ENCODE results near the gene STIL. TPM values are rescaled to one million over a fixed set of nuclear protein-coding genes. Genes with fewer than 3 reads are reported as not detected.
A peak's percentile ranks its signal among the peaks of the same experiment; 100 is the strongest.

Gene STIL
- total and polyA plus RNA-seq, 2 of the 13 experiments (the other 11 are each of a cell fraction or from before 2014, with no cell fraction given): 13.7 to 18.6 TPM

DNA sequence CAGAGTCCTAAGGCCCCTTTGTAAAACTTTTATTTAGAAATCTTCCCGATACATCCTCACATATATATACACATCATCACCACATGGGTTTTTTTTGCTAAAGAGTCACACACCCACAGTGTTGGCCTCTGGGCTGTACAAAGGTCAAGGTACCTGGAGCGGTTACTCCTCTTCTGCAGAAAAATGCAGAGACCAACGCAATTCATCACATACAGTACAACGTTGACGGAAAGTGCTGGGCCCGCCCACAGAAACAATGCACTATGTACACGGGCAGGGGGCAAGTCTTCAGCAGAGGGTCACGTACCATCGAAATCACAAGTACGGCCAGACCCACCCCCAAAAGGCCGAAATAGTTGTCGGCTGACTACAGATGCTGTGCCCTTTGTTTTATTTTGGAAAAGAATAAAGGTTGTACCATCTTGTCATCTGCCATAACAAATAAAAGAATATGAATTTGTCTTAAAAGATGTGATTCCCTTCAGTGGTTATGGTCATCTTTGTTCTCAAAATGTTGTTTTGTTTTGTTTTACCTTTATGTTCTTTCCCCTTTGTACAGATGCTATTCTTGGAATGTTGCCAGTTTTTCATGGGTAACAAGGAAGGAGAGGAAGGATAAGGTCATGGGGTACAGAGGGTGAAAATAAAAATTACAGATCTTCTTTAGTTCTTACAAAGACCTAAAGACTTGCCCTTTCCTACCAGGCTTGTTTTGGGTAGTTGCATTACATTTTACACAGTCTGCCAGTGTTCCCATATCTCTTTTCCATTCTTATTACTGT lies 97.5 kb downstream of the STIL start (continued):
- TF ChIP-seq, protein P1, sequence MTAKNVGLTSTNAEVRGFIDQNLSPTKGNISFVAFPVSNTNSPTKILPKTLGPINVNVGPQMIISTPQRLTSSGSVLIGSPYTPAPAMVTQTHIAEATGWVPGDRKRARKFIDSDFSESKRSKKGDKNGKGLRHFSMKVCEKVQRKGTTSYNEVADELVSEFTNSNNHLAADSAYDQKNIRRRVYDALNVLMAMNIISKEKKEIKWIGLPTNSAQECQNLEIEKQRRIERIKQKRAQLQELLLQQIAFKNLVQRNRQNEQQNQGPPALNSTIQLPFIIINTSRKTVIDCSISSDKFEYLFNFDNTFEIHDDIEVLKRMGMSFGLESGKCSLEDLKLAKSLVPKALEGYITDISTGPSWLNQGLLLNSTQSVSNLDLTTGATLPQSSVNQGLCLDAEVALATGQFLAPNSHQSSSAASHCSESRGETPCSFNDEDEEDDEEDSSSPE (CRISPR knock-in tag; IDR thresholded peaks at IDR 0.05): no peak
- TF ChIP-seq CEBPG (CRISPR knock-in tag; IDR thresholded peaks at IDR 0.05) (peak; percentile 36; the same call in 1 of the 2 replicates), ZNF839 (CRISPR knock-in tag; IDR thresholded peaks at IDR 0.05; ENCODE audit: borderline replicate concordance) (no peak), ZNF558 (CRISPR knock-in tag; IDR thresholded peaks at IDR 0.05; ENCODE audit: borderline replicate concordance) (no peak), ZNF460 (CRISPR knock-in tag; IDR thresholded peaks at IDR 0.05; ENCODE audit: borderline replicate concordance) (no peak), CREM (IDR thresholded peaks at IDR 0.05) (peak; percentile 39; the same call in 1 of the 2 replicates), CREM (CRISPR knock-in tag; IDR thresholded peaks at IDR 0.05) (no peak), ZMYM3 (CRISPR knock-in tag; IDR thresholded peaks at IDR 0.05) (no peak), ZNF253 (CRISPR knock-in tag; IDR thresholded peaks at IDR 0.05; ENCODE audit: borderline replicate concordance) (no peak), ZNF816 (CRISPR knock-in tag; IDR thresholded peaks at IDR 0.05; ENCODE audit: borderline replicate concordance) (no peak), NFRKB (IDR thresholded peaks at IDR 0.05) (no peak), ZNF567 (CRISPR knock-in tag; IDR thresholded peaks at IDR 0.05; ENCODE audit: borderline replicate concordance) (no peak), ZFY (CRISPR knock-in tag; IDR thresholded peaks at IDR 0.05) (no peak), ZNF670 (CRISPR knock-in tag; IDR thresholded peaks at IDR 0.05; ENCODE audit: borderline replicate concordance) (no peak), IRF2 (CRISPR knock-in tag; IDR thresholded peaks at IDR 0.05) (0 out of 2 replicates have a peak, but pooled peaks have one; percentile 48), ISL2 (CRISPR knock-in tag; IDR thresholded peaks at IDR 0.05) (no peak), ZNF251 (CRISPR knock-in tag; IDR thresholded peaks at IDR 0.05) (no peak), CCAR2 (optimal IDR thresholded peaks at IDR 0.05; ENCODE audit: low read depth, low read length) (no peak), KLF9 (CRISPR knock-in tag; IDR thresholded peaks at IDR 0.05; ENCODE audit: low read depth) (no peak), RFX5 (IDR thresholded peaks at IDR 0.05; ENCODE audit: low read depth, low read length) (no peak), ZBTB3 (CRISPR knock-in tag; IDR thresholded peaks at IDR 0.05; ENCODE audit: borderline replicate concordance, low read depth) (no peak), KDM6A (CRISPR knock-in tag; IDR thresholded peaks at IDR 0.05; ENCODE audit: low read depth) (peak; percentile 57; the same call in 1 of the 2 replicates), FIP1L1 (IDR thresholded peaks at IDR 0.05; ENCODE audit: borderline replicate concordance, insufficient read depth, low read depth, low read length) (no peak), HOXA3 (CRISPR knock-in tag; IDR thresholded peaks at IDR 0.05) (peak; percentile 63; the same call in 1 of the 2 replicates)
- TF ChIP-seq, protein P2, sequence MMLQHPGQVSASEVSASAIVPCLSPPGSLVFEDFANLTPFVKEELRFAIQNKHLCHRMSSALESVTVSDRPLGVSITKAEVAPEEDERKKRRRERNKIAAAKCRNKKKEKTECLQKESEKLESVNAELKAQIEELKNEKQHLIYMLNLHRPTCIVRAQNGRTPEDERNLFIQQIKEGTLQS (CRISPR knock-in tag; IDR thresholded peaks at IDR 0.05): no peak
- TF ChIP-seq, protein P3, sequence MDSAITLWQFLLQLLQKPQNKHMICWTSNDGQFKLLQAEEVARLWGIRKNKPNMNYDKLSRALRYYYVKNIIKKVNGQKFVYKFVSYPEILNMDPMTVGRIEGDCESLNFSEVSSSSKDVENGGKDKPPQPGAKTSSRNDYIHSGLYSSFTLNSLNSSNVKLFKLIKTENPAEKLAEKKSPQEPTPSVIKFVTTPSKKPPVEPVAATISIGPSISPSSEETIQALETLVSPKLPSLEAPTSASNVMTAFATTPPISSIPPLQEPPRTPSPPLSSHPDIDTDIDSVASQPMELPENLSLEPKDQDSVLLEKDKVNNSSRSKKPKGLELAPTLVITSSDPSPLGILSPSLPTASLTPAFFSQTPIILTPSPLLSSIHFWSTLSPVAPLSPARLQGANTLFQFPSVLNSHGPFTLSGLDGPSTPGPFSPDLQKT (CRISPR knock-in tag; IDR thresholded peaks at IDR 0.05; ENCODE audit: borderline replicate concordance): no peak

Measured in HepG2 (cell line).